Ovary (tissue), 9 donors: ENCODE data around the gene LARP1B. TPM values are rescaled to one million over a fixed set of nuclear protein-coding genes. Genes with fewer than 3 reads are reported as not detected.
"Not testable (repeated sequence)": the region's sequence is repeated elsewhere in the genome, so short reads cannot be mapped to it uniquely, and the experiment has no call there.

Experiments used
- DNase-seq, 5 donors: peaks; one replicate each; pipeline ENCODE4 v3.0.0-alpha.2; 2019 to 2020
- H3K27ac ChIP-seq, 2 donors: fragments of 200-600 bp; one replicate each; pipeline versions ENCODE4 v1.5.1 to v1.8.0; 2019 to 2022
- H3K27me3 ChIP-seq: fragments of 200-600 bp; one replicate; pipeline ENCODE4 v1.8.0; 2022
- H3K36me3 ChIP-seq: fragments of 200-600 bp; sonication (generic); one replicate; pipeline ENCODE4 v1.5.1; 2019
- H3K4me1 ChIP-seq: one replicate; pipeline ENCODE4 v1.8.1; 2013; ENCODE audit warnings: mild to moderate bottlenecking, moderate library complexity; ENCODE audit not compliant: insufficient read depth
- H3K4me3 ChIP-seq: fragments of 200-600 bp; sonication (generic); one replicate; pipeline ENCODE4 v1.5.1; 2017
- H3K9me3 ChIP-seq, 2 donors: fragments of 200-600 bp in 1 of 2; sonication (generic) in 1 of 2; one replicate each; pipeline versions ENCODE4 v1.5.1 to v1.8.1; 2013 to 2019; ENCODE audit warnings: mild to moderate bottlenecking in 1 of 2, moderate library complexity in 1 of 2
- CTCF ChIP-seq, 3 donors: fragments of 450-650 bp in 2 of 3; fragments of 200-600 bp in 1 of 3; IDR thresholded peaks; one replicate each; pipeline versions ENCODE4 v1.5.1 to v1.8.0; 2016 to 2022; ENCODE audit warnings: antibody characterized with exemption in 3 of 3, mild to moderate bottlenecking in 1 of 3
- EP300 ChIP-seq: sonication (generic); formaldehyde crosslinking; IDR thresholded peaks from one replicate; pipeline ENCODE4 v1.6.1; 2017; ENCODE audit warnings: antibody characterized with exemption
- POLR2A ChIP-seq: fragments of 450-650 bp; IDR thresholded peaks from one replicate; pipeline ENCODE4 v1.6.1; 2017; ENCODE audit warnings: antibody characterized with exemption, mild to moderate bottlenecking, moderate library complexity
- WGBS, 3 donors: extraction: QIAGEN DNeasy Blood & Tissue Kit in 1 of 3; methylation state at CpG; one replicate each; pipeline versions ENCODE4 v1.1.5 to v1.1.7; 2013 to 2017; 5-methylcytosine and 5-hydroxymethylcytosine counted together
- intact Hi-C, 4 donors: fragments of 100-400 bp; cut with DNase I; formaldehyde crosslinking; loops; one replicate each; pipeline versions ENCODE4 v1.11.0 to v1.15.1; 2022 to 2023
- polyA plus RNA-seq, 2 donors: library from polyadenylated mRNA; stranded (reverse); fragments of 200-250 nt in 1 of 2; fragments of 350-450 nt in 1 of 2; fragmentation: Illumina TruSeq in 1 of 2; extraction: RNeasy Lipid Tissue Mini Kit (QIAGEN cat#74804) in 1 of 2; gene quantifications; one replicate each; pipeline ENCODE4 v1.2.3, GENCODE V29; 2013 to 2014
- total RNA-seq, 7 donors: library from RNA; depleted of rRNA in 2 of 7; stranded (reverse); fragments of >200 nt in 2 of 7; fragmentation: NEBNext Ultra II Directional in 3 of 7; extraction: Animal tissue kit (Norgen Biotek cat#: 25700) in 3 of 7; gene quantifications; one replicate each; pipeline versions ENCODE4 v1.1.0 to v1.2.4, GENCODE V29; 2016 to 2023
- donor health status: DM: no; HTN: no; CAD: no; lungs with moderate emphysema.
- donor health status: DM: no; HTN: no; CAD: no.
- donor health status: Bipolar disorder and iron deficiency.
- donor health status: DM: yes; HTN: yes; CAD: no.
- donor health status: DM: no; HTN: no; CAD: no.
- donor health status: DM: yes; HTN: yes; CAD: no.

LARP1B gene
- total and polyA plus RNA-seq, 9 donors = 7.6 to 27.8 (median 18.9) TPM

GRCh38 chr4:128247906-128248305, 186.8 kb downstream of the LARP1B start:
- Histone ChIP-seq H3K36me3 (no peaks in the 10 kb centered on the region), H3K27ac (no peak overlapping the region), H3K9me3 (no peaks in the 10 kb centered on the region), H3K27me3 (no peaks in the 10 kb centered on the region), H3K4me1 (no peaks in the 10 kb centered on the region), H3K4me3 (no peak overlapping the region)
- WGBS, 3 donors = 95 to 98% (median 95%) methylated on average over 1 of the region's 1 CpG
- no peak for DNase-seq
- TF ChIP-seq POLR2A (no peak), CTCF (IDR thresholded peaks at IDR 0.05) (no peak), EP300 (no peak)
- intact Hi-C loops = no loop called here

- TF ChIP-seq CTCF (IDR thresholded peaks at IDR 0.05) = no peak
- TF ChIP-seq EP300 = no peak
- no peak for TF ChIP-seq POLR2A
- Histone ChIP-seq H3K9me3 (no peaks in the 10 kb centered on the region), H3K36me3 (no peaks in the 10 kb centered on the region), H3K27me3 (no peaks in the 10 kb centered on the region), H3K4me3 (no peak overlapping the region), H3K27ac (no peak overlapping the region), H3K4me1 (no peaks in the 10 kb centered on the region)
- 64 to 72% (median 67%) methylated on average over 4 of the region's 4 CpGs for WGBS, 3 donors
- DNase-seq = no peak
- intact Hi-C loops = no loop called here
Observed at GRCh38 chr4:128249787-128250668, 188.9 kb downstream of the LARP1B start.

GRCh38 chr4:128255906-128256305, 194.8 kb downstream of the LARP1B start:
- no peak for DNase-seq
- Histone ChIP-seq H3K4me3 (no peak overlapping the region), H3K36me3 (no peaks in the 10 kb centered on the region), H3K27me3 (no peaks in the 10 kb centered on the region), H3K27ac (no peak overlapping the region), H3K9me3 (no peaks in the 10 kb centered on the region), H3K4me1 (no peaks in the 10 kb centered on the region)
- TF ChIP-seq POLR2A = no peak
- no peak for TF ChIP-seq CTCF (IDR thresholded peaks at IDR 0.05)
- no peak for TF ChIP-seq EP300
- intact Hi-C loops = no loop called here
- WGBS, 3 donors = 87 to 92% (median 88%) methylated on average over 3 of the region's 3 CpGs

- Histone ChIP-seq H3K4me1 (no peaks in the 10 kb centered on the region), H3K9me3 (no peaks in the 10 kb centered on the region), H3K27ac (no peak overlapping the region), H3K4me3 (no peak overlapping the region), H3K27me3 (no peaks in the 10 kb centered on the region), H3K36me3 (no peaks in the 10 kb centered on the region)
- TF ChIP-seq CTCF (IDR thresholded peaks at IDR 0.05) (no peak), POLR2A (no peak), EP300 (no peak)
- DNase-seq = no peak
- intact Hi-C loops = no loop called here
- 34 to 38% (median 34%) methylated on average over 1 of the region's 1 CpG for WGBS, 3 donors
Observed at GRCh38 chr4:128256539-128256938, 195.4 kb downstream of the LARP1B start.

- intact Hi-C loops, H3K9me3 ChIP-seq, H3K4me3 ChIP-seq, H3K36me3 ChIP-seq, H3K4me1 ChIP-seq, H3K27ac ChIP-seq, DNase-seq, H3K27me3 ChIP-seq: not testable (repeated sequence)
- WGBS, 3 donors = 72 to 83% (median 79%) methylated on average over 4 of the region's 4 CpGs
Observed at GRCh38 chr4:128258166-128258565, 197.1 kb downstream of the LARP1B start.

GRCh38 chr4:128259889-128260288, 198.8 kb downstream of the LARP1B start:
- 54 to 63% (median 61%) methylated on average over 5 of the region's 5 CpGs for WGBS, 3 donors
- H3K36me3 ChIP-seq, H3K9me3 ChIP-seq, DNase-seq, intact Hi-C loops, H3K4me1 ChIP-seq, H3K4me3 ChIP-seq, H3K27me3 ChIP-seq, H3K27ac ChIP-seq: not testable (repeated sequence)
